Stimulated activated naive CD4-positive, alpha-beta T cell (primary cell): Measurements from ENCODE around the gene PTPRN2.

Experiments
- DNase-seq, 6 experiments: peaks; one replicate each; lab custom pipeline; 2025; lab: John Stamatoyannopoulos, UW

Gene PTPRN2

GRCh38 chr7:158134824-158135223, 452.8 kb downstream of the PTPRN2 start:
- no peak for DNase-seq

GRCh38 chr7:158133515-158134271, 453.9 kb downstream of the PTPRN2 start:
- no peak for DNase-seq

- no peak for DNase-seq
These were observed 454.6 kb downstream of the PTPRN2 start for GRCh38 chr7:158133057-158133456.

GRCh38 chr7:158130023-158130409, 457.6 kb downstream of the PTPRN2 start:
- no peak for DNase-seq

GRCh38 chr7:158129037-158130022, 458.3 kb downstream of the PTPRN2 start:
- DNase-seq = no peak

GRCh38 chr7:158128572-158128971, 459.1 kb downstream of the PTPRN2 start:
- no peak for DNase-seq

- DNase-seq = no peak
These were observed 460.4 kb downstream of the PTPRN2 start for GRCh38 chr7:158127241-158127640.

GRCh38 chr7:158126661-158127060, 461.0 kb downstream of the PTPRN2 start:
- no peak for DNase-seq

GRCh38 chr7:158125721-158126120, 461.9 kb downstream of the PTPRN2 start:
- DNase-seq = no peak

GRCh38 chr7:158125091-158125490, 462.5 kb downstream of the PTPRN2 start:
- no peak for DNase-seq

- DNase-seq = no peak
These were observed 462.9 kb downstream of the PTPRN2 start for GRCh38 chr7:158124671-158125079.

GRCh38 chr7:158123753-158124152, 463.9 kb downstream of the PTPRN2 start:
- no peak for DNase-seq

GRCh38 chr7:158123214-158123613, 464.4 kb downstream of the PTPRN2 start:
- no peak for DNase-seq

GRCh38 chr7:158121441-158122045, 466.1 kb downstream of the PTPRN2 start:
- DNase-seq = no peak

GRCh38 chr7:158120716-158121115, 466.9 kb downstream of the PTPRN2 start:
- DNase-seq = no peak

- no peak for DNase-seq
These were observed 467.3 kb downstream of the PTPRN2 start for GRCh38 chr7:158120316-158120715.

- DNase-seq = no peak
These were observed 470.0 kb downstream of the PTPRN2 start for GRCh38 chr7:158117341-158118222.

GRCh38 chr7:158116235-158116634, 471.4 kb downstream of the PTPRN2 start:
- no peak for DNase-seq

- no peak for DNase-seq
These were observed 473.4 kb downstream of the PTPRN2 start for GRCh38 chr7:158114056-158114850.

GRCh38 chr7:158113321-158114025, 474.1 kb downstream of the PTPRN2 start:
- no peak for DNase-seq
